GDM1 (cell line): ENCODE measurements around the gene ZNF497.
A peak's percentile ranks its signal among the peaks of the same experiment; 100 is the strongest.
"Not testable (repeated sequence)": the region's sequence is repeated elsewhere in the genome, so short reads cannot be mapped to it uniquely, and the experiment has no call there.

Experiments
- DNase-seq: peaks from one replicate; lab custom pipeline; 2025; lab: John Stamatoyannopoulos, UW

Gene ZNF497

DNA sequence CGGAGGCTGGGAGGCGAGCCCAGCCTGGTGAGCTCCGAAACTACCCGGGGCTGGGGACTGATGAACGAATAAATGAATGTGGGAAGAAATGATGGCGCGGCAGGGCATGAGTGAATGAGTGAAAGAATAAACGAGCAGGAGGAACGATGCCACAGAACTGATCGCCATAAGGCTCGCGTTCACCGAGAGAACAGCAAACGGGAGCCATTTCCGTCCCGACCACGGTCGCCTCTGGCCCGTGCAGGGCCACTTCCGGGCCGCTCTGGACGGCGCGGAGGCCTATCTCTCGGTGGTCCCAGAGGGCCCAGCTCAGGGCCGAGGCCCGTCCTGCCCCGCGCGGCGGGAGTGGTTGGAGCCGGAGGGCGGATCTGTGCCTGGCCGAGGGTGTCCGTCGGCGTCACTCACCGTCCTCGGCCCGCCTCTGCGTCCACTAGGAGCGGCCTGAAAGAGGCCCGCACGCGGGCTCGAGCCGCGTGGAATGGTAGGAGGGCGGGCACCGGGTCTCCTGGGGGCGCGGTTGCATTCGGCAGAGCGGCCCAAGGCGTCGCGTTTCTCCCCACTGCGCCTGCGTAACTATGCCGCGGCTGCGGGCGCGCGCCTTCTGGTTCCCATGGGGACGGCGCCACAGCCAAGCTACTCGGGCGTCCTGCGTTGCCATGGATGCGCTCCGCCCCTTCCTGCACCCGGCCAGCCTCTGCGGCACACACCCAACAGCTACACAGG, at the start of gene ZNF497:
Gene ZNF497 (minus strand): TSS at position 480 of the 723 bp plus-strand sequence. CDS start 5,116 bp downstream, outside the sequence.
- peak; percentile 95 for DNase-seq

DNA sequence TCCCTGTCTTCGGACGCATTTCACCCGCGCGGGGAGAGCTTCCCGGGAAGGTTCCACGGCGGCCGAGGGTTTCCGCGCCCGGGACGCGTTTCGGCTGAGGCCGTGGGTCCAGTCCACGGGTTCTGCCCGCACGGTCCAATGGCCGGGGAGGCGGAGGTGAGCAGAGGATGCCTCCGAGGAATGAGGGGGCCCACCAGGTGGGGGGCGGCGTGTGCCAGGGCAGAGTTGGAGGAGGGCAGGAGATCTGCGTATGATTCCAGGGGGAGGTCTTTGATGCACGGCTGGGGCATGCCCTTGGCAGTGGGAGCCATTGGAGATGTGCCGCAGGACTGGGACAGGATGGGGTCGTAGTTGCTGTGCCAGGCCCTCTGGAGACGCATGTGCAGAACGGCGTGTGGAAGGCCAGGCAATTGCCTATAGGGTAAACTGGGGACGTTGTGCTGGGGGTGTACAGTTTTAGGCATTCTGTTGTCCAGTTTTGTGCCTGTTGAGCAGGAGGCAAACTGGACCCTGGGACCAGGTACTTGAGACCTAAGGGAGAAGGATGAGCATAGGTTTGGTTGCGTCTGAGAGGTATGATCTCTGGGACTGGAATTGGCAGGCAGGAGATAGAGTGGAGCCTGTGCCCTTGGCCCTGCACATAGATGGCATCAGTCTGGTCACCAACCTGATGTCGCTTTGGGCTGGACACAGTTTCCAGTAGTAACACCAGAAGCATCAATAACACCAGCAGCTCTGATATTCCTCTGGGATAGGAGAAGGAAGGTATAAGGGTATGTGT, 46.6 kb upstream of the ZNF497 start:
- DNase-seq, result peak; percentile 6

DNA sequence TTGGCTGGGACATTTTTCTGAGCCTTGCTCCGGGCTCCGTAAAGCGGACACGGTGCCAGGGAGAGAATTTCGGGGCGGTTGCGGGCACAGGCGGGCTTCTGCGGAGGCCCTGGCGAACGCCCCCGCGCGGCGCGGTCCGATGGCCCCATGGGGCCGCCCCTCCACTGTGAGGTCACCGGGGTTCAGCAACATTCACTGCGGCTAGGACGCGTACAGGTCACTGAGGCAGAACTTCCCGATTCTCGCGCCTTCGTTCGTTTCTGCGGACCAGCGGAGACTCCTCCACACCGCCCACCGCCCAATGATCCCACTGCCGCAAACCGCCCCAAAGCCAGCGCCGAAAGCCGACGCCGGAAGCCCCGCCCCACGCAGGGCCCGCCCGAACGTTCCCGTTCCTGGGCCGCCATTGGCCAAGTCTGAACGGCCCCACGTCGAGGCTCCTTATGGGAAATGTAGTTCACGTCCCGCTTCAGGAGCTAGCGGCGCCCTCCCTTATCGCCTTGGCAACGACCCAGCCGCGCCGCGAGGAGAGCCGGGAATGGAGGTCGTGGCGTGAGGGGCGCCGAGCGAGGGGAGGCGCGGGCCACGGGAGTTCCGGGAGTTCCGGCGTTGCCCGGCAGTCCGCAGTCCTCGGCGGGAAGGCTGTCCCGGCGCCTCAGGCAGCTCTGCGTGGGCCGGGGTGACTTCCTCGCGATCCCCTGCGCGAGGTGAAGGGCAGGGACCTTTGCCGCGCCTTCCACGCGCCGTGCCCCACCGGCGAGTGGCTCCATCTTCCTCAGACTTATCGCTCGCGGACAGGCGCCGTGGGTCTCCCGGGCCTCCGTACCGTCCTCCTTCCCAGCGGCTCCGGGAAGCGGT, 45.8 kb upstream of the ZNF497 start, which contains the start of gene ZNF584:
Gene ZNF584 (plus strand): TSS at position 498 of the 858 bp plus-strand sequence. CDS start 499 bp downstream, outside the sequence.
- peak; percentile 97 for DNase-seq

DNA sequence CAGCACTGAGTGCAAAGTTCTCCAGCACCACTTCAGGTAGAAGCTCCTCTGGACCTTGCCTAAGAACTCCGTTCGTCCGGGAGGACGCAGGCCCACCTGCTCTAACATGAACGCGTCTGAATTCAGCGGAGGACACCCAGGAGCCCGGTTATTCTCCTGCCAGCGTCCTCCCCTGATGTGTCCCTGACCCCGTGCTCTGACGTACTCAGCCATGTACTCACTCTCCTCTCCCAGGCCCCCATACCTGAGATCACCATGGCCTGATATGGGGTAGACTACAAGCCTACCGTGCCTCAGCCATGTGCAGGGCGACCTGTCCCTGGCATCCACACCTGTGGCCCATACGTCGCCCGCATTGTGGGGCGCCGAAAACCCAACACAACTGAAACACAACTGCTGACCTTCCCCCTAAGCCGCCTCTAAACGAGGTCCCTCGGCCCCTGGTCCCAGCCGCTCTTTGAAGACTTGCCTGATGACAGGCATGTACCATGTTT, 45.2 kb upstream of the ZNF497 start:
- no peak for DNase-seq

DNA sequence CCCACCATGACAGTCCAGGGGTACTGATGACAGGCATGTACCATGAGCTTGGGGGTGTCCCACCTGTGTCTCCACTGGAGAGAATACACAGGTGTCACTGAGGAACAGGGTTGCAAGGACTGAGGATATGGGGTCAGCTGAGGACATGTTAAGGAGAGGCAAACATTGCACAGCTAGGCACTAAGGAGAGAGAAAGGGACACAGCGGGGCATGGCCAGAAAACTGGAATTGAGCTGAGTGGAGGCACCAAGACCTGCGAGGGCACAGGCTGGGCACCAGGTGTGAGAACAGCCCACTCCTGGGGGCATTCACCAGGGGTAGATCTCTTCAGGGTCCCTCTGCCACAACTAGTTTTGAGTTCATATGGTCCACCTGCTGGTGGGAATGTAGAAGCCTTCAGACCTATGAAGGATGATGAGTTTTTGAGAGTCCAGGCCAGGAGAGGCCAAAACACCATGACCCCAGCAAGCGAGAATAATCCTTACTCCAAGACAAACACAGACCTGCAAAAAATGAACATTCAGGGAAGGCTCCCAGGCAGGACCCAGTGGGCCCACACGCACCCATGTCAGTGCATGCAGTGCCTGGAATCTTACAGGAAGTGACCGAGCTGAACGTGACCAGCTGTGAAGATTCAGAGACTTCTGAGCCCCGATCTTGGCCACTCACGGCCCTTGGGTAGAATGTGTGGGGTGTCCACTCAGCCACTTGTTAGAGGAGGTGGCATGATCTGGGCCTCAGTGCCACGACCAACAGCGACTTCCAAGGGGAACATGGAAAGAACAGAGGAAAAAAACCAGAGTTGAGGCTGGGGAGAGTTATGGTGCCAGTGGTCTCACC, 44.5 kb upstream of the ZNF497 start:
- no peak for DNase-seq

DNA sequence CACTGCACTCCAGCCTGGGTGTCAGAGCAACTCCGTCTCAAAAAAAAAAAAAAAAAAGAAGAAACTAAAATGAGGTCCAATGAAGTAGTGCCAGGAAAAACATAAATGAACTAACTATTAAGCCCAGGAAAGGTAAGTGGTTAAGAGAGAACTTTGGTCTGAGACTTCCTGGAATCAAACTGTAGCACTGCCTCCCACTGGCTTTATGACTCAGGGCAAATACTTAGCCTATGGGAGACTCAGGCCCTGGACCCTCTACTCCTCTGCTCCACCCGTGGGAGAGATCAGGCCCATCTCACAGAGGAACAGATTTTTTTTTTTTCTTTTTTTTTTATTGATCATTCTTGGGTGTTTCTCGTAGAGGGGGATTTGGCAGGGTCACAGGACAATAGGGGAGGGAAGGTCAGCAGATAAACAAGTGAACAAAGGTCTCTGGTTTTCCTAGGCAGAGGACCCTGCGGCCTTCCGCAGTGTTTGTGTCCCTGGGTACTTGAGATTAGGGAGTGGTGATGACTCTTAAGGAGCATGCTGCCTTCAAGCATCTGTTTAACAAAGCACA, 41.4 kb upstream of the ZNF497 start:
- DNase-seq, result not testable (repeated sequence)

DNA sequence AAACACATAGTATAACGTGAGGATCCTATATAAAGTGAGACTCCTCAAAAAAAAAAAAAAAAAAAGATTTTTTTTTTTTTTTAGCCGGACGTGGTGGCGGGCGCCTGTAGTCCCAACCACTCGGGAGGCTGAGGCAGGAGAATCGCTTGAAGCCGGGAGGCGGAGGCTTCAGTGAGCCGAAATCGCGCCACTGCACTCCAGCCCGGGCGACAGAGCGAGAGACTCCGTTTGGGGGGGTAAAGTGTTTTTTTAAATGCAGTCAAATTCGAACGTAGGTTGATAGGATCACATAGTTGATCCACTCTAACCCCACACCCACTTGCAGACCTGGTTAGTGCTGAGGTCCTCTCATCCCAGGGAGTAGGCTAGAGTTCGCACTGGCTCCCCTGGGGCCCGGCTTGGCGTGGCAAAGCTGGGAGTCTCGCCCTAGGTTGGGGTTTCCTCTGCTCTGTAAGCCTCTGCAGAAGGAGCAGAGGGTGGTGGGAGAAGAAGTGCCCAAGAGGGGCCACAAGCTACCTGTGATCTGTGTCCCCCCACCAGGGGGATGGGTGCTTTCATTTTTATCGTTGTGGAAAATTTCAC, 39.4 kb upstream of the ZNF497 start:
- no peak for DNase-seq

DNA sequence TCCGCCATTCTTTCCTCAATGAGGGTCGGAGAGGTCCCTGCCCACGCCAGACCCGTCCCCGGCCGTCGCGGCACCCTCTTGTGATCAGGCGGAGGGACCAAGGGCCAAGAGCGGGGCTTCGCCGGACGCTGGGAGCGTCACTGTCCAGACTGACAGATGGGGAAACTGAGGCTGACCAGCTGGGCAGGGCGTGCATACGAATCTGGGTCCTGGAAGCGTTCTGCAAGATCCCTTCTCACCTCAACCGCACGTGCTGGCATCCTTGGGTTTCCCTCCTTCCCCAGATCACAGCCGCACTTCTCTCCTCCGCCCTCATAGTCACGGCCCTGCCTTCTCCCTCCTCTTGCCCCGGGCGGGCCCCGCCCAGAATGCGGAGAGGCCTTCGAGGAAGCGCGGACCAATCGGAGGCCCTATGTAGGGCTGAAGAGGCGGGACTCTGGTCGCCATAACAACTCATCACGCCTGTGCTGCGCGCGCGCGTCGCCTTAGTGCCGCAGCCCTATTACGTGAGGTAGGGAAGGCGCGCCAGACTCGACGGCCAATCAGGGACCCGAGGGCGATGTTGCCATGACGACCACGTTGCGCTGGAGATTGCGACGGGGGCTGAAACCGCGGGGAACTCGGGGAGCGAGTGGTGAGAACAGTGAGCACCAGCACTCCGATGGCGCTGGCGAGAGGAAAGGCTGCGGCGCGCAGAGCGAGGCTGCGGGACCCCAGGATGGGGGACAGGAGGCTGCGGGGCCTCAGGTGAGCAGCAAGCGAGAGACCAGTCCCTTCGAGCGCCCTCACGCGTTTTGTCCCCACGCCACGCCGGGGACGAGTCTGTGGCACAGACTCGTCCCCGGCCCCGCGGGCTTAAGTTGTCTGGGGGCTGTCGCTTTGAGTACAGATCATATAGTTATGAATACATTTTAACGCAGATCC, 38.6 kb upstream of the ZNF497 start:
- DNase-seq, result peak; percentile 99

DNA sequence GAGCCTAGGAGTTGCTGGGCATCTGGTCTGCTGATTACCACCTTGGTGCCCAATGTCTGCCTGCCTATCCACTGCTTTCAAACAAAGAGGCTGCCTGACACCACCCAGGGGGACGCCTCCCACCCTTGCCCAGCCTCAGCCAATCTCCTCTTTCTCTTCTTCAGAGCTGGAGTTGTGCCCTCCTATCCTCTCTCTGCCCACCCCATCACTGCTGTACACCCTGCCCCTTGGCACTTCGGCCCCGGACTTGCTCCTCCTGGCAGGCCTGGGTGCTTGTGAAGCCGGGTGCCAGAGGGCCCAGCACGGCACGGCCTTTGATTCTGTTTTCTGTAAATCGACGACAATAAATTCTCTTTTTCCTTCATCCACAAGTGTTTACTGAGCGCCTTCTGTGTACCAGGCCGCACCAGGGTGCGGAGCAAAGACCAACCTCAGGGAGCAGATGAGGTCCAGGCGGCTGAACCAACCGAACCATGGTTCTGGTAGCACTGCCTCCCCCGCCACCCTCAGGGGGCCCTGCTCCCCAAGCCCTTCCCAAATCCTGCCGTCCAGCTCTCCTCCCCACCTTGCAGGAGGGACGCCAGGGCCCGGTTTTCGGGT, 37.9 kb upstream of the ZNF497 start:
- no peak for DNase-seq

DNA sequence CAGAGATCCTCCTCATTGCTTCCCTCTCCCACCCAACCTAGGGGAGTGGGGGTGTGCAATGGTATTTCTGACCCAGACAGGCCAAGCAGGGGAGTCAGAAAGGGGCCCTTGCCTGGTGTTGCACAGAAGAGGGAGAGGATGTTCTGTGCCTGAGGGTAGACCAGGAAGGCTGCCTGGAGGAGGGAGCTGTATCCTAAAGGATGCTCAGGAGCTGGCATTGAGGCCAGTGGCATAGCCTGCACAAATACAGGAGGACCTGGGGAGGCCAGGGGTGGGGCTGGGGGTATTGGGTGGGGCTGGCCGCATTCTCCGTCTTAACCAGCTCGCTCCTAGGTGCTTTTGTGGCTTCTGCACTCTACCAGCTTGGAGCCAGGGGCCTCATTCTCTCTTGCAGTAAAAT, 37.4 kb upstream of the ZNF497 start:
- no peak for DNase-seq

DNA sequence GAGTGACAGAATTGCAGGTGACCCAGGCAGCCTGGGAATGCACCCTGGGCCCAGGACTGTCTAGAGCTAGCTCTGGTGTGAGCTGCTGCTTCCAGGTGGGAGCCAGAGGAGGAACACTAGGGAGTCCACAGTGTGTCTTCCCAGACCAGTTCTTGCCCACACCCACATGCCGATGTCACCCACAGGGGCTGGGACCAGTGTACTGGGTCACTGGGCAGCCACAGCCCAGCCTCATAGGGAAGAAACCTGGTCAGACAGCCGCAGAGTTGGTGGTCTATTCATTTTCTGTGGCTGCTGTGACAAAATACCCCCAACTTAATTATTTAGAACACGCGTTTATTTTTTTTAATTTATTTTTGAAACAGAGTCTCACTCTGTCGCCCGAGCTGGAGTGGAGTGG, 36.0 kb upstream of the ZNF497 start:
- no peak for DNase-seq

DNA sequence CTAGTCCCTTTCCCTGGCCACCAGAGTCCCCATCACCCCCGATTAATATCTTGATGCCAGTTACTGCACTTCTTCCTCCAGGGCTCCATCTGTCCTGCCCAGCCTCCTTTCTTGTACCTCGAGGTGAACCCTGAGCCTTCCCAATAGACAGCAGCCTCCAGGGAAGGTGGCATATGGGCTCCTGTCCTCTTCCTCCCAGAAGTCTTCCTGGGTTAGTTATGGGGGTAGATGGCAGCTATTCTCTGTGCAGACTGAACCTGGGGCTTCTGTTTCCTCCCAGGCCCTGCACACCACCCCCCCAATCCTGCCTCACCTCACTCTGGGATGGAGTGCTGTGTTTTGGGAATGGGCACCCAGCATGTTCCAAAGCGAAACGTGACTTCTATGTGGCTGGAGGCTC, 35.5 kb upstream of the ZNF497 start:
- no peak for DNase-seq

DNA sequence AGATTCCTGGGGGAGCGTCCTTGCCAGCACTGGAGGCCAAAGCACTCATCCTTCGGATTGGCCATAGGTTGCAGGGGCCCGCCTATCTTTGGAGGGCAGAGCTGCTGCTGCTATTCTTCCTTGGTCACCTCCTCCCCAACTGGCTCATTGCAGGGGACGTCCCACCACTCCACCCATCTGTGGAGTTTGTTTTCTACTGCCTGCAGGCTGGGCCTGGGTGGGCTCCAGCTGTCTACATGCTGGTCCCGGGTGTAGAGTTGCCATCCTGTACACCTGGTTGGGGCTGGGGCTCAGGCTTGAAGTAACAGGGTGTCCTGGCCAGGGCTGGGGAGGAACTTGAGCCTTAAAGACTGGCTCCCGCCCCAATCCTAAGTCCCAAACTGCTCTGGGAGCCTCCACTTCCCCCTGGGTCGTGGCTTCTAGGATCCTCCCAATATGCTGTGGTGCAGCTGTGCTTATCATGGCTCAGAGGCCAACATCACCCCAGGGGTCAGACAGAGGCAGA, 35.0 kb upstream of the ZNF497 start:
- no peak for DNase-seq

DNA sequence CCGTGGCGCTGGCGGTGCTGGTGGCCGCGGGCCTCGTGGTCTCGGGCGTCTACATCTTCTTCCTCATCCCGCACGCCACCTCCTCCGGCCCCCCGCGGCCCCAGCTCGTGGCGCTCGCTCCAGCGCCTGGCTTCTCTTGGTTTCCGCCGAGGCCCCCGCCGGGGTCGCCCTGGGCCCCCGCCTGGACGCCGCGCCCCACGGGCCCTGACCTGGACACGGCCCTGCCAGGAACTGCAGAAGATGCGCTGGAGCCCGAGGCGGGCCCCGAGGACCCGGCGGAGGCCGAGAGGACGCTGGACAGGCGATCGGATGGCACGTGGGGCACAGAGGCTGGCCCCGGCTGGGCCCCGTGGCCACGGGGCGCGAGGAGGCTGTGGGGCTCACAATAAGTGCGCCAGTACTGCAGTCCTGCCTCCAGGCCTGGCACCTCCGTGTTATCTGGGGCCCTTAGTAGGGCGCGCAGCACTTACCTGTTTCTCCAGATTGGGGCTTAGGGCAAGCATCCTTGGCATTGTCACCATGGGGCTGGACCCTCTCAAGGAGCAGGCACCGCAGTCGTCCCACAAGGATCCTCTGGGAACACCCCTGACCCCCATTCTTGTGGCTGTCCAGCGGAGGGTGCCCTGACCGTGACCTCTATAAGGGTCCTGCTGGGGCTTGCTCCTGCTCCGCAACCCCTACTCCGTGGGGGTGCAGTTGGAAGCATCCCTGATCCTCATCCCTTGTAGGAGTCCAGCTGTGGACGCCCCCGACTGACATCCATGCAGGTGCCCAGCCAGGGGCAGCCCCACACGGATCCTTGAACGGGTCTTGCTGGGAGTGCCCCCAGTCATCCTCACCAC, 34.4 kb upstream of the ZNF497 start:
- DNase-seq, result no peak

DNA sequence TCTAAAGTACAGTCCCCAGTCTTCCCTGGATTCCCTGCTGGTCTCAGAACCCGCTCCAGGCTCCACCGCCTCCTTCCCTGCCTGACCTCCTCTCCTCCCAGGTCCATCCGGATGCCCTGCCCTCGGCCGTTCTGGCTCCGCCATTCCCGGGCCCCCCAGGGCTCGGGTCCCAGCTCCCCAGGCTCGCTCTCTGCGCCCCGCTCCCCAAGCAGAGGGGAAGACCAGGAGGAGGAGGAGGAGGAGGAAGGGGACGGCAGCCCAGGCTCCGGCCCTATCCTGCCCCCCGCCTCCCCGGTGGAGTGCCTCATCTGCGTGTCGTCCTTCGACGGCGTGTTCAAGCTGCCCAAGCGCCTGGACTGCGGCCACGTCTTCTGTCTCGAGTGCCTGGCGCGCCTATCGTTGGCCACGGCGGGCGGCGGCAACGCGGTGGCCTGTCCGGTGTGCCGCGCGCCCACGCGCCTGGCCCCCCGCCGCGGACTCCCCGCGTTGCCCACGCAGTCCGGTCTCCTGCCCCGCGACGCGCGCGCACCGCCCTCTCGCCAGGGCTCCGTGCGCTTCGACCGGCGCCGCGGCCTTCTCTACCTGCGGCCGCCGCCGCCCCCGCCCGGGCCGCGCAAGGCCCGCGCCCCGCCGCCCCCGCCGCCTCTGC, 33.6 kb upstream of the ZNF497 start:
- no peak for DNase-seq

DNA sequence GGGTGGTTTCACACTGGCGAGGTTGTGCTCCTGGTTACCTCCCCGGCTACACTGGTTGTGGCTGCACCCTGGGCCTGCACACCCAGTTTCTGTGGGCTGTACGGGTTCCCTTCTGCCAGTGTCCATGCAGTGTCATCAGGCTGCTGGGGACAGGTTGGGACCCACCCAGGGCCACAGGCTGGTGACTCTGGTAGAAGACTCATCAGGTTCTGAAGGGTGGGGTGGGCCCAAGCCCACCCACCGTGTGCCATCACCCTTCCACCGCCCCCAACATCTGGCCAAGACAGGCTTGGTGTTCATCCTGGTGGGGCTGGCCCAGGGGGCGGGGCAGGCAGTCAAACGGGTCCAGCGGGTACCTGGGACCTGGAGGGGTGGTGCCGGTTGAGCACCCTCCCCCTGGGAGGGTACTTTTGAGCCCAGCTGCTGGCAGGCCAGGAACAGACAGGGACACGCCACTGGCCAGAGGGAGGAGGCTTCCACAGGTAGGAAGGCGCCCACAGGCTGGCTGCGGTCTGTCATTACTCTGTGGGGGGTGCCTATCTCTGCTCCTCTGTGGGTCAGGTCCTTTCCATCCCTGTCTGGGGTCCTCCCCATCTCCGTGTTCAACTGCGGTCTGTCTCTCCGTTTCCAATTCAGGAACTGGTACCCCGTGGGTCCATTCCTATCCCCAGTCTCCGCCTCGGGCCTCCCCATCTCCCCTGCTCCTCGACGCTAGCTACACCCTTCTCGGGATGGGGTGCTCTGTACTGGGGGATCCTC, 32.8 kb upstream of the ZNF497 start, which contains the start of gene RNF225:
Gene RNF225 (plus strand): TSS at position 437 of the 759 bp plus-strand sequence. CDS start 434 bp downstream, outside the sequence.
- DNase-seq, result no peak
